Stomach (tissue), 9 donors: ENCODE data around the gene AKNA. TPM values are rescaled to one million over a fixed set of nuclear protein-coding genes. Genes with fewer than 3 reads are reported as not detected.

Experiments
- DNase-seq, 2 donors: peaks; one replicate each; pipeline versions ENCODE4 v3.0.0 to v3.0.0-alpha.2; 2013 to 2019
- H3K27ac ChIP-seq, 5 donors: fragments of 200-600 bp in 4 of 5; sonication (generic) in 4 of 5; one replicate each; pipeline ENCODE4 v1.5.1; 2013 to 2019; ENCODE audit warnings: mild to moderate bottlenecking in 1 of 5, moderate library complexity in 1 of 5
- H3K27me3 ChIP-seq, 3 donors: fragments of 200-600 bp; sonication (generic); one replicate each; pipeline ENCODE4 v1.5.1; 2017 to 2019; ENCODE audit warnings: mixed run types in 1 of 3
- H3K36me3 ChIP-seq, 4 donors: fragments of 200-600 bp; sonication (generic); 1 replicate in 3 of 4; 2 replicates in 1 of 4; pipeline ENCODE4 v1.5.1; 2016 to 2019
- H3K4me1 ChIP-seq, 4 donors: fragments of 200-600 bp; sonication (generic); one replicate each; pipeline ENCODE4 v1.5.1; 2016 to 2019
- H3K4me3 ChIP-seq, 4 donors: fragments of 200-600 bp; sonication (generic) in 3 of 4; one replicate each; pipeline ENCODE4 v1.5.1; 2016 to 2019; ENCODE audit warnings: mild to moderate bottlenecking in 1 of 4
- H3K9me3 ChIP-seq, 4 donors: fragments of 200-600 bp; sonication (generic); one replicate each; pipeline ENCODE4 v1.5.1; 2016 to 2019
- CTCF ChIP-seq, 7 experiments: fragments of 450-650 bp in 4 of 7; fragments of 200-600 bp in 3 of 7; sonication (generic) in 3 of 7; IDR thresholded peaks; one replicate each; pipeline ENCODE4 v1.5.1; 2016 to 2019; ENCODE audit warnings: antibody characterized with exemption in 7 of 7, control low read depth in 2 of 7, mild to moderate bottlenecking in 1 of 7
- EP300 ChIP-seq: sonication (generic); formaldehyde crosslinking; IDR thresholded peaks from one replicate; pipeline ENCODE4 v1.6.1; 2017; ENCODE audit warnings: antibody characterized with exemption
- POLR2A ChIP-seq, 4 donors: fragments of 450-650 bp; IDR thresholded peaks; one replicate each; pipeline ENCODE4 v1.6.1; 2016; ENCODE audit warnings: antibody characterized with exemption in 4 of 4, control low read depth in 2 of 4, mild to moderate bottlenecking in 1 of 4, moderate library complexity in 1 of 4
- POLR2AphosphoS5 ChIP-seq, 3 donors: sonication (generic); formaldehyde crosslinking; IDR thresholded peaks; one replicate each; pipeline ENCODE4 v1.6.1; 2016; ENCODE audit warnings: antibody characterized with exemption in 3 of 3
- WGBS, 5 donors: extraction: QIAGEN DNeasy Blood & Tissue Kit in 3 of 5; methylation state at CpG; one replicate each; pipeline versions ENCODE4 v1.1.5 to v1.1.7; 2013 to 2018; 5-methylcytosine and 5-hydroxymethylcytosine counted together
- intact Hi-C: fragments of 100-400 bp; cut with DNase I; formaldehyde crosslinking; loops from one replicate; pipeline ENCODE4 v1.15.1; 2023; ENCODE audit warnings: low total_unique reads
- polyA plus RNA-seq, 3 donors: library from polyadenylated mRNA; stranded (reverse); fragments of 200-250 nt; gene quantifications; one replicate each; pipeline ENCODE4 v1.2.3, GENCODE V29; 2013
- total RNA-seq, 5 donors: library from RNA; depleted of rRNA; stranded (reverse); fragments of >200 nt; gene quantifications; one replicate each; pipeline versions ENCODE4 v1.1.0 to v1.2.3, GENCODE V29; 2014 to 2016
- donor health status: healthy with polysubstance abuse.
- donor health status: Bipolar disorder and iron deficiency.
- donor health status: healthy.

Gene AKNA
- total and polyA plus RNA-seq, 8 donors = 12.2 to 85.8 (median 16.6) TPM

- Histone ChIP-seq H3K27ac (no peak overlapping the region), H3K4me1 (peaks cover 0 to 16% (median 7%) of the 10 kb centered on the region in 4 donors), H3K27me3 (no peaks in the 10 kb centered on the region), H3K36me3 (peaks cover 0 to 35% (median 11%) of the 10 kb centered on the region in 4 donors), H3K4me3 (no peak overlapping the region), H3K9me3 (no peaks in the 10 kb centered on the region)
- intact Hi-C loops = no loop called here
- no peak for DNase-seq
- TF ChIP-seq POLR2A (IDR thresholded peaks at IDR 0.05) (no peak), EP300 (no peak), POLR2AphosphoS5 (IDR thresholded peaks at IDR 0.05) (no peak), CTCF (IDR thresholded peaks at IDR 0.05) (no peak)
- WGBS, 5 donors = 84 to 93% (median 89%) methylated on average over 2 of the region's 2 CpGs
Observed at GRCh38 chr9:114416906-114417305, 29.1 kb upstream of the AKNA start.

GRCh38 chr9:114416290-114416689 is 28.5 kb upstream of the AKNA start:
- Histone ChIP-seq H3K4me3 (no peak overlapping the region), H3K4me1 (peaks cover 0 to 16% (median 7%) of the 10 kb centered on the region in 4 donors), H3K36me3 (peaks cover 0 to 29% (median 11%) of the 10 kb centered on the region in 4 donors), H3K27me3 (no peaks in the 10 kb centered on the region), H3K9me3 (no peaks in the 10 kb centered on the region), H3K27ac (no peak overlapping the region)
- WGBS, 5 donors = 68 to 87% (median 77%) methylated on average over 5 of the region's 5 CpGs
- intact Hi-C loops = no loop called here
- no peak for DNase-seq
- no peak for TF ChIP-seq POLR2A (IDR thresholded peaks at IDR 0.05)
- TF ChIP-seq CTCF (IDR thresholded peaks at IDR 0.05) = no peak
- no peak for TF ChIP-seq POLR2AphosphoS5 (IDR thresholded peaks at IDR 0.05)
- TF ChIP-seq EP300 = no peak

GRCh38 chr9:114414346-114414745 is 26.6 kb upstream of the AKNA start:
- 40 to 72% (median 66%) methylated on average over 2 of the region's 2 CpGs for WGBS, 5 donors
- intact Hi-C loops = no loop called here
- no peaks in the 10 kb centered on the region for H3K27me3 ChIP-seq

GRCh38 chr9:114413861-114414301 is 26.1 kb upstream of the AKNA start:
- intact Hi-C loops = no loop called here

More at GRCh38 chr9:114414346-114414745, 26.6 kb upstream of the AKNA start:
- TF ChIP-seq CTCF (IDR thresholded peaks at IDR 0.05) (no peak), EP300 (no peak), POLR2A (IDR thresholded peaks at IDR 0.05) (no peak)
- H3K4me3 ChIP-seq = no peak overlapping the region
- H3K9me3 ChIP-seq = no peaks in the 10 kb centered on the region
- H3K27ac ChIP-seq = peak overlapping the region in 4 of 5 donors; percentile 26 to 75 (median 44)
- H3K36me3 ChIP-seq = peaks cover 0 to 24% (median 5%) of the 10 kb centered on the region in 4 donors
- peaks cover 0 to 16% (median 7%) of the 10 kb centered on the region in 4 donors for H3K4me1 ChIP-seq
- DNase-seq = no peak

More at GRCh38 chr9:114413861-114414301, 26.1 kb upstream of the AKNA start:
- DNase-seq = peak in 1 of 2 donors; percentile 66
- Histone ChIP-seq H3K4me1 (peaks cover 0 to 16% (median 7%) of the 10 kb centered on the region in 4 donors), H3K4me3 (no peak overlapping the region), H3K27ac (peak overlapping the region in 4 of 5 donors; percentile 26 to 75 (median 48)), H3K36me3 (peaks cover 0 to 19% (median 5%) of the 10 kb centered on the region in 4 donors), H3K27me3 (no peaks in the 10 kb centered on the region), H3K9me3 (no peaks in the 10 kb centered on the region)
- peak in 2 of 3 donors; percentile 32 to 41 for TF ChIP-seq POLR2AphosphoS5 (IDR thresholded peaks at IDR 0.05)
- TF ChIP-seq CTCF (IDR thresholded peaks at IDR 0.05) = no peak
- TF ChIP-seq POLR2A (IDR thresholded peaks at IDR 0.05) = no peak
- TF ChIP-seq EP300 = no peak
- 44 to 65% (median 51%) methylated on average over 5 of the region's 5 CpGs for WGBS, 5 donors
